ENCODE results near the gene UBQLN3. TPM values are rescaled to one million over a fixed set of nuclear protein-coding genes. Genes with fewer than 3 reads are reported as not detected.

Gene UBQLN3
- total and polyA plus RNA-seq, 2 donors (not counting 3 experiments of a cell fraction or from before 2014, with no cell fraction given) = not detected

GRCh38 chr11:5488798-5489399, 20.9 kb downstream of the UBQLN3 start:
- dilution Hi-C loops (cut with MboI; ENCODE audit: extremely low pct_ligation_motif_present, low sequenced_read_pairs) = no loop called here
- no peak for FAIRE-seq

More at GRCh38 chr11:5488798-5489399, 20.9 kb downstream of the UBQLN3 start:
- intact Hi-C loops (cut with micrococcal nuclease) = no loop called here
- no peaks in the 10 kb centered on the region for H3K9me3 ChIP-seq (replicated peaks; ENCODE audit: control insufficient read depth, insufficient read depth, low read length)
- DNase-seq (ENCODE audit: low read depth, low spot score) = no peak
- peaks cover 0 to 2% of the 10 kb centered on the region in 2 experiments for H3K27me3 ChIP-seq (ENCODE audit: control insufficient read depth in 2 of 2, insufficient read depth in 2 of 2, low read length in 2 of 2)
- no peak overlapping the region for H3K27ac ChIP-seq (ENCODE audit: insufficient read depth, low read depth, low read length)
- H3K4me1 ChIP-seq (ENCODE audit: control insufficient read depth, extremely low read depth, insufficient read depth, low read length) = no peaks in the 10 kb centered on the region
- no peaks in the 10 kb centered on the region for H4K20me1 ChIP-seq (replicated peaks; ENCODE audit: control insufficient read depth, extremely low read depth, insufficient read depth, low read length)
- BruUV-seq (replicated peaks) = no TSS peak
- ChIA-PET POLR2A (no interaction called here), CTCF (no interaction called here)
- H3K36me3 ChIP-seq (ENCODE audit: control insufficient read depth in 2 of 2, extremely low read depth in 1 of 2, insufficient read depth in 2 of 2, low read length in 2 of 2) = no peaks in the 10 kb centered on the region
- no peak overlapping the region for H3K4me3 ChIP-seq (replicated peaks in 1 of 3; ENCODE audit: insufficient read depth in 1 of 3, low read depth in 1 of 3, low read length in 3 of 3)
- H3K9ac ChIP-seq (replicated peaks; ENCODE audit: extremely low read depth, insufficient read depth, low read length) = no peak overlapping the region
- H2AFZ ChIP-seq (ENCODE audit: low read depth, low read length) = no peak overlapping the region
- TF ChIP-seq GATA2 (IDR thresholded peaks at IDR 0.05; ENCODE audit: insufficient read depth, insufficient read length, low read depth, low read length) (no peak), POLR2A (IDR thresholded peaks at IDR 0.05; ENCODE audit: low read depth, low read length) (no peak), MYC (IDR thresholded peaks at IDR 0.05; ENCODE audit: low read depth, low read length) (no peak), POLR2AphosphoS5 (IDR thresholded peaks at IDR 0.05; ENCODE audit: insufficient read depth, low read depth, low read length) (no peak), MAX (IDR thresholded peaks at IDR 0.05; ENCODE audit: insufficient read depth, insufficient read length) (no peak), FOS (IDR thresholded peaks at IDR 0.05; ENCODE audit: borderline replicate concordance, insufficient read depth, low read length) (no peak), JUN (IDR thresholded peaks at IDR 0.05; ENCODE audit: borderline replicate concordance, insufficient read depth, insufficient read length, low read depth) (no peak), EZH2 (IDR thresholded peaks at IDR 0.05; ENCODE audit: borderline replicate concordance, low read depth, low read length, severe bottlenecking) (no peak)
- TF ChIP-seq, protein P1, sequence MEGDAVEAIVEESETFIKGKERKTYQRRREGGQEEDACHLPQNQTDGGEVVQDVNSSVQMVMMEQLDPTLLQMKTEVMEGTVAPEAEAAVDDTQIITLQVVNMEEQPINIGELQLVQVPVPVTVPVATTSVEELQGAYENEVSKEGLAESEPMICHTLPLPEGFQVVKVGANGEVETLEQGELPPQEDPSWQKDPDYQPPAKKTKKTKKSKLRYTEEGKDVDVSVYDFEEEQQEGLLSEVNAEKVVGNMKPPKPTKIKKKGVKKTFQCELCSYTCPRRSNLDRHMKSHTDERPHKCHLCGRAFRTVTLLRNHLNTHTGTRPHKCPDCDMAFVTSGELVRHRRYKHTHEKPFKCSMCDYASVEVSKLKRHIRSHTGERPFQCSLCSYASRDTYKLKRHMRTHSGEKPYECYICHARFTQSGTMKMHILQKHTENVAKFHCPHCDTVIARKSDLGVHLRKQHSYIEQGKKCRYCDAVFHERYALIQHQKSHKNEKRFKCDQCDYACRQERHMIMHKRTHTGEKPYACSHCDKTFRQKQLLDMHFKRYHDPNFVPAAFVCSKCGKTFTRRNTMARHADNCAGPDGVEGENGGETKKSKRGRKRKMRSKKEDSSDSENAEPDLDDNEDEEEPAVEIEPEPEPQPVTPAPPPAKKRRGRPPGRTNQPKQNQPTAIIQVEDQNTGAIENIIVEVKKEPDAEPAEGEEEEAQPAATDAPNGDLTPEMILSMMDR (IDR thresholded peaks at IDR 0.05; ENCODE audit: extremely low read depth in 1 of 2, insufficient read depth in 1 of 2, low read depth in 1 of 2, low read length in 2 of 2) = no peak
- no peak overlapping the region for H3K4me2 ChIP-seq (ENCODE audit: insufficient read depth, low read length)
- no peaks in the 10 kb centered on the region for H3K9me1 ChIP-seq (replicated peaks; ENCODE audit: control insufficient read depth, extremely low read depth, insufficient read depth, low read length)
- H3K79me2 ChIP-seq (ENCODE audit: control insufficient read depth, insufficient read depth, low read length) = no peaks in the 10 kb centered on the region

All from endothelial cell of umbilical vein (primary cell).